ENCODE results near the gene TRIM59. TPM values are rescaled to one million over a fixed set of nuclear protein-coding genes. Genes with fewer than 3 reads are reported as not detected.
"Not testable (repeated sequence)": the region's sequence is repeated elsewhere in the genome, so short reads cannot be mapped to it uniquely, and the experiment has no call there.

The TRIM59 gene
- total RNA-seq, 2 donors from 2014 or later, result 0.99 to 2.1 TPM

GRCh38 chr3:160454995-160455394 is 5.4 kb upstream of the TRIM59 start:
- 55 to 63% methylated on average over 1 of the region's 1 CpG for WGBS, 2 donors
- H3K4me1 ChIP-seq, result peaks cover 3% of the 10 kb centered on the region
- H3K4me3 ChIP-seq, result no peak overlapping the region
- no peaks in the 10 kb centered on the region for H3K9me3 ChIP-seq
- DNase-seq, result no peak
- no peaks in the 10 kb centered on the region for H3K27me3 ChIP-seq
- no peak for ATAC-seq
- no peak overlapping the region for H3K27ac ChIP-seq
- TF ChIP-seq POLR2A (IDR thresholded peaks at IDR 0.05), result no peak
- TF ChIP-seq, protein P1, sequence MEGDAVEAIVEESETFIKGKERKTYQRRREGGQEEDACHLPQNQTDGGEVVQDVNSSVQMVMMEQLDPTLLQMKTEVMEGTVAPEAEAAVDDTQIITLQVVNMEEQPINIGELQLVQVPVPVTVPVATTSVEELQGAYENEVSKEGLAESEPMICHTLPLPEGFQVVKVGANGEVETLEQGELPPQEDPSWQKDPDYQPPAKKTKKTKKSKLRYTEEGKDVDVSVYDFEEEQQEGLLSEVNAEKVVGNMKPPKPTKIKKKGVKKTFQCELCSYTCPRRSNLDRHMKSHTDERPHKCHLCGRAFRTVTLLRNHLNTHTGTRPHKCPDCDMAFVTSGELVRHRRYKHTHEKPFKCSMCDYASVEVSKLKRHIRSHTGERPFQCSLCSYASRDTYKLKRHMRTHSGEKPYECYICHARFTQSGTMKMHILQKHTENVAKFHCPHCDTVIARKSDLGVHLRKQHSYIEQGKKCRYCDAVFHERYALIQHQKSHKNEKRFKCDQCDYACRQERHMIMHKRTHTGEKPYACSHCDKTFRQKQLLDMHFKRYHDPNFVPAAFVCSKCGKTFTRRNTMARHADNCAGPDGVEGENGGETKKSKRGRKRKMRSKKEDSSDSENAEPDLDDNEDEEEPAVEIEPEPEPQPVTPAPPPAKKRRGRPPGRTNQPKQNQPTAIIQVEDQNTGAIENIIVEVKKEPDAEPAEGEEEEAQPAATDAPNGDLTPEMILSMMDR (IDR thresholded peaks at IDR 0.05), result no peak
- no peaks in the 10 kb centered on the region for H3K36me3 ChIP-seq (replicated peaks in 1 of 2; ENCODE audit: insufficient read depth in 1 of 2, low read depth in 2 of 2)
- intact Hi-C loops (cut with DNase I), result no loop called here

DNA sequence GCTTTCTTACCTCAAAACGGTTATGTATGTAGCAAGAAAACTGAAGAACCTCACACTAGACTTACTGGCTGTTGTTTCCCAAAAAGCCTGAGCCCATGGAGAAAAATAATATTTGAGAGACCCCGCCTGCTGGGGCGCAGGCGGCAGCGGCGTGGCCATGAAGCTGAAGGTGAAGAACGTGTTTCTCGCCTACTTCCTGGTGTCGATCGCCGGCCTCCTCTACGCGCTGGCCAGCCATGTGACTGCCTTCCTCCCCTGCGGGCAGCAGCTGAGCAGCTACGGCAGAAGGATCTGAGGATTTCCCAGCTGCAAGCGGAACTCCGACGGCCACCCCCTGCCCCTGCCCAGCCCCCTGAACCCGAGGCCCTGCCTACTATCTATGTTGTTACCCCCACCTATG is 2.7 kb upstream of the TRIM59 start:
- H3K27ac ChIP-seq; DNase-seq; H3K36me3 ChIP-seq (replicated peaks in 1 of 2; ENCODE audit: insufficient read depth in 1 of 2, low read depth in 2 of 2); ATAC-seq; intact Hi-C loops (cut with DNase I); H3K4me3 ChIP-seq; H3K9me3 ChIP-seq; H3K27me3 ChIP-seq: not testable (repeated sequence)
- H3K4me1 ChIP-seq, result peaks cover 15% of the 10 kb centered on the region
- WGBS, 2 donors, result 92 to 94% methylated on average over 19 of the region's 19 CpGs

DNA sequence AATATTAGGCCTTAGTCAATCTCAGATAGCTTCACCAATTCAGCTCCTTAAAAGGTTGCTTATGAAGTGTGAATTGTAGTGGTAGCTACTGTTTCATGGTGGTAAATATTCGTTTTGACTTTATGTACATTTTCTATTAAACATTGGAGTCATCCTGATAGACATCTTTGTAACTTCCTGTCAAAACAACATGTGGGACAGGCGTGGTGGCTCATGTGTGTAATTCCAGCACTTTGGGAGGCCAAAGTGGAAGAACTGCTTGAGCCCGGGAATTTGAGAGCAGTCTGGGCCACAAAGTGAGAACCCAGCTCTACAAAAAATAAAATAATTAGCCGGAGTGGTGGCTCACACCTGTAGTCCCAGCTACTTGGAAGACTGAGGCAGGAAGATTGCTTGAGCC is 2.0 kb upstream of the TRIM59 start:
- Histone ChIP-seq H3K4me1 (peaks cover 15% of the 10 kb centered on the region), H3K9me3 (no peaks in the 10 kb centered on the region), H3K36me3 (replicated peaks in 1 of 2; ENCODE audit: insufficient read depth in 1 of 2, low read depth in 2 of 2) (no peaks in the 10 kb centered on the region), H3K27ac (no peak overlapping the region), H3K4me3 (no peak overlapping the region), H3K27me3 (no peaks in the 10 kb centered on the region)
- TF ChIP-seq, protein P1 (IDR thresholded peaks at IDR 0.05), result no peak
- TF ChIP-seq POLR2A (IDR thresholded peaks at IDR 0.05), result no peak
- WGBS, 2 donors, result 84 to 91% methylated on average over 4 of the region's 4 CpGs
- intact Hi-C loops (cut with DNase I), result no loop called here
- DNase-seq (no peak), ATAC-seq (no peak)

GRCh38 chr3:160450846-160451245 is 1.3 kb upstream of the TRIM59 start:
- Histone ChIP-seq H3K36me3 (replicated peaks in 1 of 2; ENCODE audit: insufficient read depth in 1 of 2, low read depth in 2 of 2) (no peaks in the 10 kb centered on the region), H3K27me3 (no peaks in the 10 kb centered on the region), H3K27ac (no peak overlapping the region), H3K9me3 (no peaks in the 10 kb centered on the region), H3K4me3 (no peak overlapping the region), H3K4me1 (peaks cover 15% of the 10 kb centered on the region)
- 74 to 76% methylated on average over 3 of the region's 3 CpGs for WGBS, 2 donors
- no peak for ATAC-seq
- intact Hi-C loops (cut with DNase I), result no loop called here
- TF ChIP-seq, protein P1 (IDR thresholded peaks at IDR 0.05), result no peak
- no peak for DNase-seq

DNA sequence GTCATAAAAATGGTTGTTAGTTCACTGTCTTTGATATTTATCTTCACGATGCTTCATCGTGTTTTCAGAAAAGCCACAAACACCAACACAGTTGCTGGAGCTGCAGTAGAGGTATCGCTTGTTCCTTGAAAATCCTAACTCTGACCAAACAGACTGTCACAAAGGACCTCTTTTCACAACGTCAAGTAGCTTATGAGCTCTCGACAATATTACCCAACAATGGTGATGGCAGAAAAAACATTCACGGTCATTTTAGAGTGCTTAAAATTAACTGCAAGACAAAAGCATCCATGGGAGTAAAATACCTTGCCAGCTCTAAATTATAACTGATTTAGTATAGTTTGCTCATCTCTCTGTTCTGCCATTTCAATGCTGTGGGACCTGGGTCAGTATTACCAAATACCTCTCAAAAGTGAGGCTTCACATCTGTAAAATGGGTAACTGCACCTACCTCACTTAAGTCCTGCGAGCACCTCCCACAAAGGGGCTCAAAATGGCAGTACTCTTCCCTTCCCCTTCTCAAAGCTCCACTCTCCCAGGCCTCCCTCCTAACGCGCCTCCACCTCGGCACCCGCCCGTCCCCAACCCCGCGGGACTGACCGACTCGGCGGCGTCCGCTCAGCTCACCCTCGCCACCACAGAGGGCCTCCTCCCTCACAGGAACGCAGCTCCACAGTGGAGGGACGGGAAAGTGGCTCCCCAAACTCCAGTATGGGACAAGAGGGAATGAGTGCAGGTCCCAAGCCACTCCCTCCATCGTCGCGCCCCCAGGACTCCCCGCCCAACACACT is 546 bp downstream of the TRIM59 start:
- Histone ChIP-seq H3K9me3 (no peaks in the 10 kb centered on the region), H3K4me3 (peak overlapping the region; percentile 2 to 23), H3K4me1 (peaks cover 15% of the 10 kb centered on the region), H3K27ac (peak overlapping the region; percentile 42 to 74 (median 62)), H3K36me3 (replicated peaks in 1 of 2; ENCODE audit: insufficient read depth in 1 of 2, low read depth in 2 of 2) (no peaks in the 10 kb centered on the region), H3K27me3 (no peaks in the 10 kb centered on the region)
- peak; percentile 56 for ATAC-seq
- intact Hi-C loops (cut with DNase I), result no loop called here
- no peak for TF ChIP-seq POLR2A (IDR thresholded peaks at IDR 0.05)
- TF ChIP-seq, protein P1 (IDR thresholded peaks at IDR 0.05), result no peak
- DNase-seq, result no peak
- 6% methylated on average over 13 to 26 of the region's 26 CpGs for WGBS, 2 donors

All from body of pancreas (tissue), 4 donors.